GM23338 (cell line): ENCODE measurements around the gene SPTB. TPM values are rescaled to one million over a fixed set of nuclear protein-coding genes. Genes with fewer than 3 reads are reported as not detected.

ENCODE experiments used
- ATAC-seq: fragments of 200-7000 bp; cut with Tn5 transposase; 3 replicates; pipeline ENCODE4 v1.9.1; 2020
- DNase-seq: peaks from one replicate; pipeline ENCODE4 v3.0.0-alpha.2; 2015; ENCODE audit warnings: low spot score
- H2AFZ ChIP-seq: fragments of 200-600 bp; sonication (generic); 2 replicates; pipeline ENCODE4 v1.8.0; 2016; ENCODE audit warnings: antibody characterized with exemption, mild to moderate bottlenecking, moderate library complexity
- H3F3A ChIP-seq: fragments of 200-600 bp; sonication (generic); replicated peaks from 2 replicates; pipeline ENCODE4 v1.8.0; 2017; ENCODE audit warnings: antibody characterized with exemption, mixed run types, low read depth
- H3K27ac ChIP-seq: fragments of 200-600 bp; sonication (generic); 2 replicates; pipeline ENCODE4 v1.6.1; 2016; ENCODE audit warnings: low read depth
- H3K27me3 ChIP-seq: fragments of 200-600 bp; sonication (generic); 2 replicates; pipeline ENCODE4 v1.8.0; 2016; ENCODE audit warnings: mild to moderate bottlenecking, mixed run types, moderate library complexity; ENCODE audit not compliant: insufficient read depth
- H3K36me3 ChIP-seq: fragments of 200-600 bp; sonication (generic); 2 replicates; pipeline ENCODE4 v1.8.0; 2016; ENCODE audit warnings: mild to moderate bottlenecking; ENCODE audit not compliant: insufficient read depth
- H3K4me1 ChIP-seq: fragments of 200-600 bp; sonication (generic); 2 replicates; pipeline ENCODE4 v1.8.0; 2016; ENCODE audit warnings: mild to moderate bottlenecking, moderate library complexity; ENCODE audit not compliant: insufficient read depth
- H3K4me2 ChIP-seq: fragments of 200-600 bp; sonication (generic); 2 replicates; pipeline ENCODE4 v1.7.1; 2017; ENCODE audit warnings: mixed run types
- H3K4me3 ChIP-seq: fragments of 200-600 bp; sonication (generic); 2 replicates; pipeline ENCODE4 v1.6.1; 2016; ENCODE audit warnings: mixed run types
- H3K79me2 ChIP-seq: fragments of 200-600 bp; sonication (generic); replicated peaks from 2 replicates; pipeline ENCODE4 v1.8.0; 2017; ENCODE audit warnings: mild to moderate bottlenecking; ENCODE audit not compliant: insufficient read depth
- H3K9me2 ChIP-seq: fragments of 200-600 bp; sonication (generic); 2 replicates; pipeline ENCODE4 v1.8.0; 2017; ENCODE audit not compliant: insufficient read depth
- H4K20me1 ChIP-seq: fragments of 200-600 bp; sonication (generic); replicated peaks from 2 replicates; pipeline ENCODE4 v1.8.0; 2017; ENCODE audit warnings: mild to moderate bottlenecking; ENCODE audit not compliant: insufficient read depth
- H3K27ac Mint-ChIP-seq: 2 replicates; pipeline ENCODE4 v1.8.0; 2020; ENCODE audit warnings: inconsistent platforms, mild to moderate bottlenecking, moderate library complexity, mixed read lengths
- H3K27me3 Mint-ChIP-seq: 3 replicates; pipeline ENCODE4 v1.8.0; 2022; ENCODE audit warnings: low read depth, mild to moderate bottlenecking, moderate library complexity, mixed read lengths, inconsistent platforms; ENCODE audit not compliant: insufficient read depth, poor library complexity
- H3K36me3 Mint-ChIP-seq: 3 replicates; pipeline ENCODE4 v1.8.0; 2021; ENCODE audit warnings: low read depth, mild to moderate bottlenecking, inconsistent platforms, moderate library complexity, mixed read lengths
- H3K4me1 Mint-ChIP-seq: 3 replicates; pipeline ENCODE4 v1.8.0; 2020; ENCODE audit warnings: mild to moderate bottlenecking, inconsistent platforms, mixed read lengths
- H3K4me3 Mint-ChIP-seq: 3 replicates; pipeline ENCODE4 v1.8.0; 2021; ENCODE audit warnings: moderate library complexity, mild to moderate bottlenecking, inconsistent platforms, mixed read lengths
- H3K9me3 Mint-ChIP-seq: 3 replicates; pipeline ENCODE4 v1.8.0; 2020; ENCODE audit warnings: moderate library complexity, mild to moderate bottlenecking, inconsistent platforms, mixed read lengths
- CREB1 ChIP-seq: fragments of 250-450 bp; sonication (Bioruptor Pico); IDR thresholded peaks from 2 replicates; pipeline ENCODE4 v1.5.0; 2020; ENCODE audit warnings: low read depth, mild to moderate bottlenecking, moderate library complexity
- EZH2 ChIP-seq: fragments of 200-600 bp; sonication (generic); IDR thresholded peaks from one replicate; pipeline ENCODE4 v1.8.0; 2017; ENCODE audit warnings: antibody characterized with exemption, mild to moderate bottlenecking, low read depth; ENCODE audit not compliant: unreplicated experiment
- EZH2phosphoT487 ChIP-seq: fragments of 200-600 bp; sonication (generic); IDR thresholded peaks from one replicate; pipeline ENCODE4 v1.8.1; 2018; ENCODE audit warnings: antibody characterized with exemption; ENCODE audit not compliant: unreplicated experiment
- JUNB ChIP-seq: IDR thresholded peaks from one replicate; pipeline ENCODE4 v1.6.1; 2016; ENCODE audit warnings: antibody characterized with exemption; ENCODE audit not compliant: unreplicated experiment
- NANOG ChIP-seq: IDR thresholded peaks from 2 replicates; pipeline ENCODE4 v1.6.1; 2016; ENCODE audit warnings: antibody characterized with exemption, borderline replicate concordance
- POLR2AphosphoS5 ChIP-seq: IDR thresholded peaks from 2 replicates; pipeline ENCODE4 v1.6.1; 2016; ENCODE audit warnings: antibody characterized with exemption, low read depth
- REST ChIP-seq: IDR thresholded peaks from one replicate; pipeline ENCODE4 v1.6.1; 2018; ENCODE audit warnings: antibody characterized with exemption; ENCODE audit not compliant: unreplicated experiment
- STAT1 ChIP-seq: IDR thresholded peaks from one replicate; pipeline ENCODE4 v1.6.1; 2016; ENCODE audit warnings: antibody characterized with exemption; ENCODE audit not compliant: unreplicated experiment
- ZNF114 ChIP-seq: fragments of 250-450 bp; sonication (Bioruptor Pico); IDR thresholded peaks from 2 replicates; pipeline ENCODE4 v1.5.0; 2020; ENCODE audit warnings: mild to moderate bottlenecking, moderate library complexity
- ZNF331 ChIP-seq: fragments of 250-450 bp; sonication (Bioruptor Pico); IDR thresholded peaks from 2 replicates; pipeline ENCODE4 v1.5.0; 2020; ENCODE audit warnings: low read depth, mild to moderate bottlenecking, moderate library complexity
- ZNF462 ChIP-seq: fragments of 250-450 bp; sonication (Bioruptor Pico); IDR thresholded peaks from 2 replicates; pipeline ENCODE4 v1.5.0; 2020; ENCODE audit warnings: mild to moderate bottlenecking, moderate library complexity
- polyA plus RNA-seq: library from polyadenylated mRNA; unstranded; fragments of >200 nt; fragmentation: Nextera tagmentation; extraction: Ambion mirVana; gene quantifications from 2 replicates; pipeline ENCODE4 v1.2.1, GENCODE V29; 2016
- total RNA-seq: library from RNA; depleted of rRNA; stranded (reverse); fragments of >200 nt; shearing (Covaris generic); gene quantifications from 2 replicates; pipeline ENCODE4 v1.2.3, GENCODE V29; 2014
- TF ChIP-seq, protein P1 (sequence below): IDR thresholded peaks from 2 replicates; pipeline ENCODE4 v1.6.1; 2016; ENCODE audit warnings: antibody characterized with exemption
- TF ChIP-seq, protein P2 (sequence below), 2 experiments: fragments of 200-600 bp in 1 of 2; sonication (generic) in 1 of 2; conservative IDR thresholded peaks; 2 replicates each; pipeline versions ENCODE4 v1.5.1 to v1.6.1; 2016 to 2017; ENCODE audit warnings: antibody characterized with exemption in 2 of 2, low read depth in 2 of 2, mild to moderate bottlenecking in 2 of 2, moderate library complexity in 1 of 2

SPTB gene
- total and polyA plus RNA-seq, 2 experiments from 2014 or later, result 1.1 to 1.9 TPM

DNA sequence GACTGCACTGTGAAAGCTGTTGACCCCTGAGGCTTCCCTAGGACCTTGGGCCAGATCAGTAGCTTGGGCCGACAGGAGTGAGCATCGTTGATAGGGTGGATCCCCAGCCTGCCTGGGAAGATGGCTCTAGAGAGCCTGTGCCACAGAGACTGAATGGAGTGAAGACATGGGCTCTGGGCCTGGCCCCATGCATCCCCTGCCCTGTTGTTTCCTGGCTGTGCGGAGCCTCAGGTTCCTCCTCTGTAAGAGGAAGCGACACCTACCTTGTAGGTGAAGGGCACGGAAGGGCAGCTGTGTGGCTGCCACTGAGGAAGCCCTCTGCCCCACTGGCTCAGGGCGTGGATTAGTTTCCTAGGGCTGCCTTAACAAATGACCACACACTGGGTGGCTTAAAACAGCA lies 151.6 kb downstream of the SPTB start:
- no peak overlapping the region for H3K4me2 ChIP-seq
- Mint-ChIP-seq H3K27me3 (peaks cover 22% of the 10 kb centered on the region), H3K4me1 (peaks cover 55% of the 10 kb centered on the region), H3K9me3 (no peaks in the 10 kb centered on the region), H3K36me3 (peaks cover 62% of the 10 kb centered on the region), H3K27ac (no peak overlapping the region), H3K4me3 (no peak overlapping the region)
- no peak overlapping the region for H3K4me3 ChIP-seq
- no peak for DNase-seq
- H3K27me3 ChIP-seq, result no peaks in the 10 kb centered on the region
- peaks cover 44% of the 10 kb centered on the region for H3K79me2 ChIP-seq
- peaks cover 30% of the 10 kb centered on the region for H3K4me1 ChIP-seq
- no peaks in the 10 kb centered on the region for H3K9me2 ChIP-seq
- TF ChIP-seq EZH2, result no peak
- TF ChIP-seq ZNF462 (CRISPR knock-in tag), result no peak
- TF ChIP-seq ZNF114 (CRISPR knock-in tag), result no peak
- no peak for TF ChIP-seq NANOG
- TF ChIP-seq ZNF331 (CRISPR knock-in tag), result no peak
- no peak for TF ChIP-seq POLR2AphosphoS5
- TF ChIP-seq CREB1 (CRISPR knock-in tag), result no peak
- no peak for TF ChIP-seq EZH2phosphoT487
- no peak for TF ChIP-seq REST
- no peak for TF ChIP-seq JUNB
- TF ChIP-seq, protein P1, sequence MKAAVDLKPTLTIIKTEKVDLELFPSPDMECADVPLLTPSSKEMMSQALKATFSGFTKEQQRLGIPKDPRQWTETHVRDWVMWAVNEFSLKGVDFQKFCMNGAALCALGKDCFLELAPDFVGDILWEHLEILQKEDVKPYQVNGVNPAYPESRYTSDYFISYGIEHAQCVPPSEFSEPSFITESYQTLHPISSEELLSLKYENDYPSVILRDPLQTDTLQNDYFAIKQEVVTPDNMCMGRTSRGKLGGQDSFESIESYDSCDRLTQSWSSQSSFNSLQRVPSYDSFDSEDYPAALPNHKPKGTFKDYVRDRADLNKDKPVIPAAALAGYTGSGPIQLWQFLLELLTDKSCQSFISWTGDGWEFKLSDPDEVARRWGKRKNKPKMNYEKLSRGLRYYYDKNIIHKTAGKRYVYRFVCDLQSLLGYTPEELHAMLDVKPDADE, result no peak
- TF ChIP-seq, protein P2, sequence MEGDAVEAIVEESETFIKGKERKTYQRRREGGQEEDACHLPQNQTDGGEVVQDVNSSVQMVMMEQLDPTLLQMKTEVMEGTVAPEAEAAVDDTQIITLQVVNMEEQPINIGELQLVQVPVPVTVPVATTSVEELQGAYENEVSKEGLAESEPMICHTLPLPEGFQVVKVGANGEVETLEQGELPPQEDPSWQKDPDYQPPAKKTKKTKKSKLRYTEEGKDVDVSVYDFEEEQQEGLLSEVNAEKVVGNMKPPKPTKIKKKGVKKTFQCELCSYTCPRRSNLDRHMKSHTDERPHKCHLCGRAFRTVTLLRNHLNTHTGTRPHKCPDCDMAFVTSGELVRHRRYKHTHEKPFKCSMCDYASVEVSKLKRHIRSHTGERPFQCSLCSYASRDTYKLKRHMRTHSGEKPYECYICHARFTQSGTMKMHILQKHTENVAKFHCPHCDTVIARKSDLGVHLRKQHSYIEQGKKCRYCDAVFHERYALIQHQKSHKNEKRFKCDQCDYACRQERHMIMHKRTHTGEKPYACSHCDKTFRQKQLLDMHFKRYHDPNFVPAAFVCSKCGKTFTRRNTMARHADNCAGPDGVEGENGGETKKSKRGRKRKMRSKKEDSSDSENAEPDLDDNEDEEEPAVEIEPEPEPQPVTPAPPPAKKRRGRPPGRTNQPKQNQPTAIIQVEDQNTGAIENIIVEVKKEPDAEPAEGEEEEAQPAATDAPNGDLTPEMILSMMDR (conservative IDR thresholded peaks at IDR 0.05; ENCODE audit: low read depth in 2 of 2), result no peak
- TF ChIP-seq STAT1, result no peak
- no peaks in the 10 kb centered on the region for H3F3A ChIP-seq
- H2AFZ ChIP-seq, result no peak overlapping the region
- no peak overlapping the region for H3K27ac ChIP-seq
- H4K20me1 ChIP-seq, result peaks cover 32% of the 10 kb centered on the region
- no peaks in the 10 kb centered on the region; the same call in 1 of the 2 replicates for H3K36me3 ChIP-seq
- no peak for ATAC-seq
